ENCODE results near the gene STAG3. TPM values are rescaled to one million over a fixed set of nuclear protein-coding genes. Genes with fewer than 3 reads are reported as not detected.
"Not testable (repeated sequence)": the region's sequence is repeated elsewhere in the genome, so short reads cannot be mapped to it uniquely, and the experiment has no call there.

Gene STAG3
- total RNA-seq, 1 experiment from 2014 or later, result not detected

DNA sequence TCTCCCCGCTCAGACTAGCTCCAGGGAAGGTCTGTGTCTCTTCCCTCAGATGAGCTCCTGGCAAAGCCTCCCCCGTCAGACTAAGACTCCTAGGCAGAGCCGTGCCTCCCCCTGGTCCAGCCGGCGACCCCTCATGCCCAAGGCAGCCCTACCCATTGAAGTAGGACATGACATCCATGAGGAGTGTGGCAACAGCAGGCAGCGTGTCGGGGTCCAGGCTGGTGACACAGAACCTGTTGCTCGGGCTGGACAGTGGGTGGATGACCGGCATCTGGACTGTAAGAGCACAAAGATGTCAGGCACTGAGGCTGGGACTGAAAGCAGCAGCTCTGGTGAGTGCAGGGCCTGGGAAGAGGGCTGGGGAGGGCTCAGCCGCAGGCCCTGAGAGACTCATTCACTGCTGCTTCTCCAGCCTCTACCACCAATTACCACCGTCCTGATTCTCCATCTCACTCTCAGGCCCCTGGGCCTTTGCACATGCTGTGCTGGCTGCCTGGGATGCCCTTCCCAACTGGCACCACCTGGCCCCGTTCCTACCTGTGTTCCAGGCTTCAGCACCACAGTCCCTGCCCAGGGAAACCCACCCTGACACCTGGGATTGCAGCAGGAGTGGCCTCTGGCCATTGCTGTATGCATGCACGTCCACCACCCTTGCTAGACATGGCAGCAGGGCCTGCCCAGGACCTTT, 44.9 kb downstream of the STAG3 start:
- DNase-seq (ENCODE audit: low read depth), result no peak
- in situ Hi-C loops (cut with HindIII; ENCODE audit: low pct_unique_long_range_greater_than_20kb, low sequenced_read_pairs), result no loop called here

DNA sequence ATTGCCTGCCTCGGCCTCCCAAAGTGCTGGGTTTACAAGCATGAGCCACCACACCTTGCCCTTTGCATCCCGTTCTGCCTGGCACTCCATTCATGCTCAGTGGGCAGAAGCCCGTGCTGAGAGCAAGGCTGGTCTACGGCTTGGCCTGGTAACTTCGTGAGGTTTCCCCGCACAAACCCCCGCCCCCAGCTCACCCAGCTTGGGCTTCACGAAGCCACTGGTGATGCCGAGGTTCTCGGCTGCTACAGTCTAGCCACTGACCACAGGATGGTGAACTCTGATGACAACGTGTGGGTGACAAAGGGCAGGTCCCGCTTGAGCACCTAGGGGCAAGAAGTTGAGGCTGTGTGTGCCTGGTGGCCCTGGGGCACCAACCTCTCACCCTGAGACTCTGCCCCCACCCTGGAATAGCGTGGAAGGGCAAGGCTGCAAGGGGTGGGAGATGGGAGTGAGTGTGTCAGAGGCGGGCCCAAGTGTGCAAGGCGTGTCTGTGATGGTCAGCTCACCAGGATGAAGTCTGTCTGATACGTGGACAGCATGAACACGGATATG, 45.7 kb downstream of the STAG3 start:
- in situ Hi-C loops (cut with HindIII; ENCODE audit: low pct_unique_long_range_greater_than_20kb, low sequenced_read_pairs); DNase-seq (ENCODE audit: low read depth): not testable (repeated sequence)

DNA sequence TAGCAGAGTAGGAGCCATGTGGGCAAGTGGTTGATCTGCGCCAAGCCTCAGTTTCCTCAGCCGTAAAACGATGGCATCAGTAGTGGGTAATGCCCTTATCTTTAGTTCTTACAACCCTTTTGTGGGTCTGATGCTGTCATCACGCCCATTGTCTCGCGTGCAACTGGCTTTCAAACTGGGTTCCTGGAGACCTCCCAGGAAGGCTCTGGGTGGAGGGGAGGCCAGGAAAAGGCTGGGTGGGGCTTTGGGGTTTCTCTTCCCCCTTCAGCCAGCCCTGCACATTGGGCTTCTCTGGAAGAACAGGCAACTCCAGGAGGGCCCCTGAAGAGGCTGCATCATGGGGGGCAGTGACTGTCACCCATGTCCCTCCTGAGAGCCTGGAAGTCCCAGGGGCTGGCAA, 47.2 kb downstream of the STAG3 start:
- in situ Hi-C loops (cut with HindIII; ENCODE audit: low pct_unique_long_range_greater_than_20kb, low sequenced_read_pairs), result not testable (repeated sequence)

DNA sequence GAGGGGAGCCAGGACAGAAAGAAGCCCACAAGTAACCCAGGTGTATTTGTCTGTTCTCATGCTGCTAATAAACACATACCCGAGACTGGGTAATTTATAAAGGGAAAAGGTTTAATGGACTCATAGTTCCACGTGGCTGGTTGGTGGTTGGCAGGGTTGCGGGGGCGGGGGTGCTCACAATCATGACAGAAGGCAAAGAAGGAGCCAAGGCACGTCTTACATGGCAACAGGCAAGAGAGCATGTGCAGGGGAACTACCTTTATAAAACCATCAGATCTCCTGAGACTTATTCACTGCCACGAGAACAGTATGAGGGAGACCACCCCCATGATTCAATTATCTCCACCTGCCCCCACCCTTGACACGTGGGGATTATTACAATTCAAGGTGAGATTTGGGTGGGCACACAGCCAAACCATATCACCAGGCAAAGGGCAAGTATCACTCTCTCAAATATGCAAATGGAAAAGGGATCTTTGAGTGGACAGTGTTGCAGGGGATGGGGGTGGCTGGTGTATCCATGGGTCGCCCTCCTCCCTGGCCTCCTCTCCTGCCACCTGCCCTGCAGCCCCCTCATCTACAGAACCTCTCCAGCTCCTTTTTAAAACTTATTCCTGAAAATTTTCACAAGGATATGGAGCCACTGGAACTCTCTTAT, 57.1 kb downstream of the STAG3 start:
- DNase-seq (ENCODE audit: low read depth); in situ Hi-C loops (cut with HindIII; ENCODE audit: low pct_unique_long_range_greater_than_20kb, low sequenced_read_pairs): not testable (repeated sequence)

More for the DNA sequence above, 47.2 kb downstream of the STAG3 start:
- not testable (repeated sequence) for DNase-seq (ENCODE audit: low read depth)

DNA sequence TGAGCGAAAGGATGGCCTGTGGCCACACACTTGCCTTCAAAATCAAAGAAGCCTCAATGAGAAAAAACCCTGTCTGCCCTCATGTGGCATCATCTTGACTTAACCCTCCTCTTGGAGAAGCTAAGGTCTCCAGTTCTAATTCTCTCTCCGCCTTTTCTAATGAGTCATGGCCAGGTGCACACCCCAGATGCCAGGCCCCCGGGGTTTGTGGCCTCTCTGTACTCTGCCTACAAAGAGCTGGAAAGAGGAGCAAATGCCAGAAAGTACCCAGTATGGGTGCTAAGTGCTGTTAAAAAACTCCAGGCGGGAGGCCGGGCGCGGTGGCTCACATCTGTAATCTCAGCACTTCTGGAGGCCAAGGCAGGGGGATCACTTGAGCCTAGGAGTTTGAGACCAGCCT, 62.3 kb downstream of the STAG3 start:
- DNase-seq (ENCODE audit: low read depth); in situ Hi-C loops (cut with HindIII; ENCODE audit: low pct_unique_long_range_greater_than_20kb, low sequenced_read_pairs): not testable (repeated sequence)

- DNase-seq (ENCODE audit: low read depth); in situ Hi-C loops (cut with HindIII; ENCODE audit: low pct_unique_long_range_greater_than_20kb, low sequenced_read_pairs): not testable (repeated sequence)
Measured at GRCh38 chr7:100243385-100243784, 65.7 kb downstream of the STAG3 start.

DNA sequence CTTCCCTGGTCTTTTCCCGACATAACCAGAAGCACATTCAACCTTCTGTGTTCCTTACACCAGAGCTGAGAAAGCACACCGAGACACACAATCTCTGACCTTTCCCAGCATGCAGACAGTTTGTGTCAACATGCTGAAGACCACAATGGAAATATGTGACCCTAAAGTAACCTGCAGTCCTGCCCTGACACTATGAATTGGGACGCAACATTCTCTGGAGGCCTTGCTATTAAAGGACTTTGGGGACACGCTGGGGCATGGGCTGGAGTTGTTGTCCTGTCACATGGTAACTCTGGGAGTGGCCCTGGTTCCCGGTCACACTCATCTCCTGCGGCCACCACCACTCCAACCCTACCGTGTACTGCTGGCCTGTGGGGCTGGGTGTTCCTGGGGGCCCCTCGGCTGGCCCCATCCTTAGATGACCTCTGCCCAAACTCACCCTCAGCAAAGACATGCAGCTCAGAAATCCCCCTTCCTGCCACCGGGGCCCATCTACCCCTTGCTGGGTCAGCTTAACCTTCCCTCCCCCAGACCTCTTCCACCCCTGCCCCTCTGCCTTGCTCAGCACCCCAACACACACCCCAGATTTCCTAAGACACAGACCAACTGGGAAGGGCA, 67.4 kb downstream of the STAG3 start:
- DNase-seq (ENCODE audit: low read depth), result peak; percentile 56
- in situ Hi-C loops (cut with HindIII; ENCODE audit: low pct_unique_long_range_greater_than_20kb, low sequenced_read_pairs), result not testable (repeated sequence)

GRCh38 chr7:100246121-100246864, 68.6 kb downstream of the STAG3 start:
- peak; percentile 98 for DNase-seq (ENCODE audit: low read depth)
- in situ Hi-C loops (cut with HindIII; ENCODE audit: low pct_unique_long_range_greater_than_20kb, low sequenced_read_pairs), result not testable (repeated sequence)

DNA sequence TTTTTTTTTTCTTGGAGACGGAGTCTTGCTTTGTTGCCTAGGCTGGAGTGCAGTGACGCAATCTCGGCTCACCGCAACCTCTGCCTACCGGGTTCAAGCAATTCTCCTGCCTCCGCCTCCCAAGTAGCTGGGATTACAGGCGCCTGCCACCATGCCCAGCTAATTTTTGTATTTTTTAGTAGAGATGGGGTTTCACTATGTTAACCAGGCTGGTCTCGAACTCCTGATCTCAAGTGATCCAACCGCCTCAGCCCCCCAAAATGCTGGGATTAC, 69.1 kb downstream of the STAG3 start:
- DNase-seq (ENCODE audit: low read depth); in situ Hi-C loops (cut with HindIII; ENCODE audit: low pct_unique_long_range_greater_than_20kb, low sequenced_read_pairs): not testable (repeated sequence)

DNA sequence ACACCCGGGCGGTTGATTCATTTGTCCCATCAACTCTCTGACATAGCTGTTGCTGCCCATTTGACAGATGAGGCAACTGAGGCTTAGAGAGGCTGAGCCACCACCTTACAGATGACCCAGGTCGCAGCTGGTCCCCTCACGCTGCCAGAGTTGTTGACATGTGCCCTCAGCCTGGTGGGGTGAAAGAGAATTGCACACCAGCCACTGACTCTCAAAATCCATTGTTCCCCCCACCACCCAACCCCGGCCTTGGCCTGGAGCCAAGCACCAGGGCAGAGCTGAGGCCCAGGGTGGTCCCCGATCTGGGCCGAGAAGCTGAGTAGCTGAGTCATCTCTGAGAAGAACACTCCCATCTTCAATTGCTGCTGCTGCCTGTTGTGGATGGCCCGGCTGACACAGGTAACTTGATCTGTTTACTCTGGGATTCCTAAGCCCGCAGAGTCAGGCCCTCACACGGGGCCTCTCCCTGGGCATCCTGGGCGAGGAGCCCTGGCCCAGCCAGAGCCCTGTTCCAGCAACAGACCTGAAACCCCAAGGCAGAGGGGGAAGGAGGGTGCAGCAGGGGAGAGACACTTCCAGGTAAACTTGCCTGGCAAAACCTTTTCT, 69.5 kb downstream of the STAG3 start:
- in situ Hi-C loops (cut with HindIII; ENCODE audit: low pct_unique_long_range_greater_than_20kb, low sequenced_read_pairs), result no loop called here
- DNase-seq (ENCODE audit: low read depth), result peak; percentile 95

DNA sequence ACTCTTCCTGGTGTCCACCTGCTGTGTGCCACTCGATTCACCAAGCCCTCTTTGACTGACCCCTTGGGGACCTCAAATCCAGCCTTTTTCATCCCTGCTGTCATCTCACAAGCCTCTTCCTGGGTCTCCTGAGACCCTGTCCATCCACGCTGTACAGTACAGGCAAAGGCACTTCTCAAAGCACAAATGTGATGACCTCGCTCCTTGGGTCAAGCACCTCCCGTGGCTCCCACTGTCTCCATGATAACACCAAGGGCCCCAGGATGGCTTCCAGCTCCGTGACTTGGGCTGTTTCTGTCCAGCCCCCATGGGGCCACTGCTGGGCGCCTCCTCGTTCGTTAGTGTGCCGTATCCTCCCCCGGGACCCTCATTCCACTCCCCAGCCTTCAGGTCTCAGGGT, 70.8 kb downstream of the STAG3 start:
- no peak for DNase-seq (ENCODE audit: low read depth)
- in situ Hi-C loops (cut with HindIII; ENCODE audit: low pct_unique_long_range_greater_than_20kb, low sequenced_read_pairs), result no loop called here

- in situ Hi-C loops (cut with HindIII; ENCODE audit: low pct_unique_long_range_greater_than_20kb, low sequenced_read_pairs), result no loop called here
- no peak for DNase-seq (ENCODE audit: low read depth)
Measured at GRCh38 chr7:100257017-100257416, 79.3 kb downstream of the STAG3 start.

DNA sequence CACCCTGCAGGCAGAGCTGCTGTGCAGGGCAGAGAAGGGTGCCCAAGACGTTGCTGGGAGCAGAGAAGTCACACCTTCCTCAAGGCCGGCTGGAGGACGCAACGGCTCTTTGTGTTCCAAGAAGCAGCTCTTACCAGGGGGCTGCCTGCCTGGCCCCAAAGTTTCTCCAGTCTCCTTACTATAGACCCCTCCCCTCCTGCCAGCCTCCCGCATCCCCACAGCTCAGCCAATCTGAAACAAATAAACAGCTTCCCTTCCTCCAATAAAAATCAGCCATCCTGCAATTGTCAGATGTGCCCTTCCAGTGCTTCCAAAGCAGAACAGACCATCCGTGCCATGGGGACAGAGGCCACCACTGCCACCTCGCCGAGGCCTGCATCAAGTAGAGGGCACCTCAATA, 82.3 kb downstream of the STAG3 start:
- DNase-seq (ENCODE audit: low read depth); in situ Hi-C loops (cut with HindIII; ENCODE audit: low pct_unique_long_range_greater_than_20kb, low sequenced_read_pairs): not testable (repeated sequence)

DNA sequence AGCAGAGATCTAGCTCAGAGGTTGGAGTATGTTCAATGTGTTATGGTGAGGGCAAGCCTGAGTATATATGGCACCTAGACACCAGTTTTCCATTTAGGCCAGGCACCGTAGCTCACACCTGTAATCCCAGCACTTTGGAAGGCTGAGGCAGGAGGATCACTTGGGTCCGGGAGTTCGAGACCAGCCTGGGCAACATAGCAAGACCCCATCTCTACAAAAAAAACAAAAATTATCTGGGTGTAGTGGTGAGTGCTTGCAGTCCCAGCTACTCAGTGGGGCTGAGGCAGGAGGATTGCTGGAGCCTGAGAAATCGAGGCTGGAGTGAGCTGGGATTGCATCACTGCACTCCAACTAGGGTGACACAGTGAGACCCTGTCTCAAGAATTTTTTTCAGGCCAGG, 85.2 kb downstream of the STAG3 start:
- in situ Hi-C loops (cut with HindIII; ENCODE audit: low pct_unique_long_range_greater_than_20kb, low sequenced_read_pairs); DNase-seq (ENCODE audit: low read depth): not testable (repeated sequence)

Other genes starting within 250 kb of the STAG3 start
- not detected in 2 replicates for gene GJC3, start 248.3 kb upstream of the STAG3 start, total RNA-seq (2014; rRNA removed; shearing (Covaris generic); ENCODE audit: low replicate concordance)
- gene AZGP1, start 201.9 kb upstream of the STAG3 start, total RNA-seq (2014; rRNA removed; shearing (Covaris generic); ENCODE audit: low replicate concordance), result 1.1 TPM in 1 of 2 replicates, not detected in the other
- 20.3 and 23.0 TPM in 2 replicates for gene ZKSCAN1, start 162.3 kb upstream of the STAG3 start, total RNA-seq (2014; rRNA removed; shearing (Covaris generic); ENCODE audit: low replicate concordance)
- gene ZSCAN21, start 128.1 kb upstream of the STAG3 start, total RNA-seq (2014; rRNA removed; shearing (Covaris generic); ENCODE audit: low replicate concordance), result 1.0 and 4.4 TPM in 2 replicates
- gene ZNF3, start 96.2 kb upstream of the STAG3 start, total RNA-seq (2014; rRNA removed; shearing (Covaris generic); ENCODE audit: low replicate concordance), result 47.7 and 51.4 TPM in 2 replicates
- gene COPS6, start 88.9 kb upstream of the STAG3 start, total RNA-seq (2014; rRNA removed; shearing (Covaris generic); ENCODE audit: low replicate concordance), result 91.2 and 92.5 TPM in 2 replicates
- gene MCM7, start 76.5 kb upstream of the STAG3 start, total RNA-seq (2014; rRNA removed; shearing (Covaris generic); ENCODE audit: low replicate concordance), result 225 and 243 TPM in 2 replicates
- 25.8 and 28.1 TPM in 2 replicates for gene AP4M1, start 76.3 kb upstream of the STAG3 start, total RNA-seq (2014; rRNA removed; shearing (Covaris generic); ENCODE audit: low replicate concordance)
- 17.8 and 29.7 TPM in 2 replicates for gene TAF6, start 58.6 kb upstream of the STAG3 start, total RNA-seq (2014; rRNA removed; shearing (Covaris generic); ENCODE audit: low replicate concordance)
- 9.5 and 25.8 TPM in 2 replicates for gene CNPY4, start 58.3 kb upstream of the STAG3 start, total RNA-seq (2014; rRNA removed; shearing (Covaris generic); ENCODE audit: low replicate concordance)
- 0.52 and 2.5 TPM in 2 replicates for gene MBLAC1, start 51.0 kb upstream of the STAG3 start, total RNA-seq (2014; rRNA removed; shearing (Covaris generic); ENCODE audit: low replicate concordance)
- 63.0 and 126 TPM in 2 replicates for gene LAMTOR4, start 29.0 kb upstream of the STAG3 start, total RNA-seq (2014; rRNA removed; shearing (Covaris generic); ENCODE audit: low replicate concordance)
- gene TRAPPC14, start 19.2 kb upstream of the STAG3 start, total RNA-seq (2014; rRNA removed; shearing (Covaris generic); ENCODE audit: low replicate concordance), result 2.2 and 2.3 TPM in 2 replicates
- gene GAL3ST4, start 9.3 kb upstream of the STAG3 start, total RNA-seq (2014; rRNA removed; shearing (Covaris generic); ENCODE audit: low replicate concordance), result not detected in 2 replicates
- 1.4 and 1.6 TPM in 2 replicates for gene GPC2, start 537 bp upstream of the STAG3 start, total RNA-seq (2014; rRNA removed; shearing (Covaris generic); ENCODE audit: low replicate concordance)
- 1.4 TPM in 1 of 2 replicates, not detected in the other for gene PVRIG, start 42.0 kb downstream of the STAG3 start, total RNA-seq (2014; rRNA removed; shearing (Covaris generic); ENCODE audit: low replicate concordance)
- not detected in 2 replicates for gene SPDYE3, start 129.8 kb downstream of the STAG3 start, total RNA-seq (2014; rRNA removed; shearing (Covaris generic); ENCODE audit: low replicate concordance)
- 15.0 and 44.8 TPM in 2 replicates for gene PILRB, start 180.2 kb downstream of the STAG3 start, total RNA-seq (2014; rRNA removed; shearing (Covaris generic); ENCODE audit: low replicate concordance)
- gene PILRA, start 195.6 kb downstream of the STAG3 start, total RNA-seq (2014; rRNA removed; shearing (Covaris generic); ENCODE audit: low replicate concordance), result 0.41 and 0.91 TPM in 2 replicates